ENCODE results near the gene DCC. TPM values are rescaled to one million over a fixed set of nuclear protein-coding genes. Genes with fewer than 3 reads are reported as not detected.
A peak's percentile ranks its signal among the peaks of the same experiment; 100 is the strongest.

Gene DCC
- total RNA-seq, 1 donor from 2014 or later, result 14.7 TPM

- Mint-ChIP-seq H3K36me3 (ENCODE audit: low read depth, unreplicated experiment) (no peaks in the 10 kb centered on the region), H3K9me3 (ENCODE audit: unreplicated experiment) (no peaks in the 10 kb centered on the region), H3K27ac (ENCODE audit: unreplicated experiment) (no peak overlapping the region), H3K4me1 (ENCODE audit: unreplicated experiment) (peaks cover 6% of the 10 kb centered on the region), H3K27me3 (ENCODE audit: unreplicated experiment) (no peaks in the 10 kb centered on the region), H3K4me3 (ENCODE audit: unreplicated experiment) (no peak overlapping the region)
- DNase-seq (ENCODE audit: low spot score), result no peak
- TF ChIP-seq, protein P1, sequence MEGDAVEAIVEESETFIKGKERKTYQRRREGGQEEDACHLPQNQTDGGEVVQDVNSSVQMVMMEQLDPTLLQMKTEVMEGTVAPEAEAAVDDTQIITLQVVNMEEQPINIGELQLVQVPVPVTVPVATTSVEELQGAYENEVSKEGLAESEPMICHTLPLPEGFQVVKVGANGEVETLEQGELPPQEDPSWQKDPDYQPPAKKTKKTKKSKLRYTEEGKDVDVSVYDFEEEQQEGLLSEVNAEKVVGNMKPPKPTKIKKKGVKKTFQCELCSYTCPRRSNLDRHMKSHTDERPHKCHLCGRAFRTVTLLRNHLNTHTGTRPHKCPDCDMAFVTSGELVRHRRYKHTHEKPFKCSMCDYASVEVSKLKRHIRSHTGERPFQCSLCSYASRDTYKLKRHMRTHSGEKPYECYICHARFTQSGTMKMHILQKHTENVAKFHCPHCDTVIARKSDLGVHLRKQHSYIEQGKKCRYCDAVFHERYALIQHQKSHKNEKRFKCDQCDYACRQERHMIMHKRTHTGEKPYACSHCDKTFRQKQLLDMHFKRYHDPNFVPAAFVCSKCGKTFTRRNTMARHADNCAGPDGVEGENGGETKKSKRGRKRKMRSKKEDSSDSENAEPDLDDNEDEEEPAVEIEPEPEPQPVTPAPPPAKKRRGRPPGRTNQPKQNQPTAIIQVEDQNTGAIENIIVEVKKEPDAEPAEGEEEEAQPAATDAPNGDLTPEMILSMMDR (IDR thresholded peaks at IDR 0.05; ENCODE audit: unreplicated experiment), result no peak
Observed at GRCh38 chr18:52652391-52652790, 312.4 kb downstream of the DCC start.

- no peak for DNase-seq (ENCODE audit: low spot score)
- H3K4me3 Mint-ChIP-seq (ENCODE audit: unreplicated experiment), result no peak overlapping the region
Observed at GRCh38 chr18:52657043-52657805, 317.2 kb downstream of the DCC start.

DNA sequence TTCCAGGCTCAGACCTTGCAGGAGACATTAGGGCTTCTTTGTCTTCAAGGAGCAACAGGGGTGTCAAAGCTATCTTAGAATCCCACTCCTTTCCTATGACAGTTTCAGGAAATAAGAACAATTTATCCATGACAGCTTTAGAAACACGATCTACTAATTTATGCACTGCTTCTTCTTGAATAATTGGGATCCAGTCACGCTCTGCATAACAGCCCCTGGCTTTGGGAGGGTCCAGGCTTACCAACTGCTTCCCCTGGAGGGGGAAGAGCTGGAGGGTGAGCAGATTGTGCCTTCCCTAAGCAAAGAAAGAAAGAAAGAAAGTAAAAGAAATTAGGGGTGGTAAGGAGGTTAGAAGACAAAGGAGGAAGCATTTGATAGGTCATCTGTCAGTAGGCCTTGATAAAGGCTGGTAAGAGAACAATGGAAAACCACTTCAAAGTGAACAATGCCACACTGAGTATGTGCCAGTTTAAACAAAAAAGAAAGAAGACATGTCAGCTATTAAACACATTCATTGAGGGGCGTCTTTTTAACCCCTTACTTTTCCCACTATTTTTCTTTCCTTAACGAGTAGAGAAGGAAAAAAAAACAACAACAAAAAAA, 327.6 kb downstream of the DCC start:
- no peak for DNase-seq (ENCODE audit: low spot score)
- Mint-ChIP-seq H3K27ac (ENCODE audit: unreplicated experiment) (no peak overlapping the region), H3K36me3 (ENCODE audit: low read depth, unreplicated experiment) (no peaks in the 10 kb centered on the region)

More at GRCh38 chr18:52657043-52657805, 317.2 kb downstream of the DCC start:
- H3K4me1 Mint-ChIP-seq (ENCODE audit: unreplicated experiment), result peaks cover 12% of the 10 kb centered on the region
- no peaks in the 10 kb centered on the region for H3K36me3 Mint-ChIP-seq (ENCODE audit: low read depth, unreplicated experiment)
- no peaks in the 10 kb centered on the region for H3K27me3 Mint-ChIP-seq (ENCODE audit: unreplicated experiment)
- no peaks in the 10 kb centered on the region for H3K9me3 Mint-ChIP-seq (ENCODE audit: unreplicated experiment)
- TF ChIP-seq, protein P1 (IDR thresholded peaks at IDR 0.05; ENCODE audit: unreplicated experiment), result no peak
- no peak overlapping the region for H3K27ac Mint-ChIP-seq (ENCODE audit: unreplicated experiment)

GRCh38 chr18:52670896-52671295, 330.9 kb downstream of the DCC start:
- no peak for DNase-seq (ENCODE audit: low spot score)
- peaks cover 22% of the 10 kb centered on the region for H3K4me1 Mint-ChIP-seq (ENCODE audit: unreplicated experiment)
- TF ChIP-seq, protein P1 (IDR thresholded peaks at IDR 0.05; ENCODE audit: unreplicated experiment), result no peak
- no peak overlapping the region for H3K4me3 Mint-ChIP-seq (ENCODE audit: unreplicated experiment)
- H3K27me3 Mint-ChIP-seq (ENCODE audit: unreplicated experiment), result no peaks in the 10 kb centered on the region
- H3K27ac Mint-ChIP-seq (ENCODE audit: unreplicated experiment), result no peak overlapping the region
- H3K36me3 Mint-ChIP-seq (ENCODE audit: low read depth, unreplicated experiment), result peaks cover 4% of the 10 kb centered on the region
- peaks cover 6% of the 10 kb centered on the region for H3K9me3 Mint-ChIP-seq (ENCODE audit: unreplicated experiment)

More for the DNA sequence above, 327.6 kb downstream of the DCC start:
- H3K9me3 Mint-ChIP-seq (ENCODE audit: unreplicated experiment), result no peaks in the 10 kb centered on the region
- no peak overlapping the region for H3K4me3 Mint-ChIP-seq (ENCODE audit: unreplicated experiment)
- H3K27me3 Mint-ChIP-seq (ENCODE audit: unreplicated experiment), result no peaks in the 10 kb centered on the region
- peaks cover 11% of the 10 kb centered on the region for H3K4me1 Mint-ChIP-seq (ENCODE audit: unreplicated experiment)
- TF ChIP-seq, protein P1 (IDR thresholded peaks at IDR 0.05; ENCODE audit: unreplicated experiment), result no peak

GRCh38 chr18:52678034-52678433, 338.0 kb downstream of the DCC start:
- no peak for DNase-seq (ENCODE audit: low spot score)
- peaks cover 52% of the 10 kb centered on the region for H3K4me1 Mint-ChIP-seq (ENCODE audit: unreplicated experiment)
- peaks cover 4% of the 10 kb centered on the region for H3K36me3 Mint-ChIP-seq (ENCODE audit: low read depth, unreplicated experiment)
- TF ChIP-seq, protein P1 (IDR thresholded peaks at IDR 0.05; ENCODE audit: unreplicated experiment), result no peak
- H3K9me3 Mint-ChIP-seq (ENCODE audit: unreplicated experiment), result peaks cover 6% of the 10 kb centered on the region
- H3K27me3 Mint-ChIP-seq (ENCODE audit: unreplicated experiment), result peaks cover 5% of the 10 kb centered on the region
- H3K27ac Mint-ChIP-seq (ENCODE audit: unreplicated experiment), result peak overlapping the region; percentile 72
- H3K4me3 Mint-ChIP-seq (ENCODE audit: unreplicated experiment), result no peak overlapping the region

All from endothelial cell (in vitro differentiated cells).